ENCODE results near the gene GRSF1.
"Not testable (repeated sequence)": the region's sequence is repeated elsewhere in the genome, so short reads cannot be mapped to it uniquely, and the experiment has no call there.

Gene GRSF1

GRCh38 chr4:70836081-70836480, 3.6 kb downstream of the GRSF1 start:
- DNase-seq: no peak

GRCh38 chr4:70833675-70834074, 6.0 kb downstream of the GRSF1 start:
- no peak for DNase-seq

- DNase-seq: no peak
These were observed 8.4 kb downstream of the GRSF1 start for GRCh38 chr4:70831293-70831692.

- DNase-seq: no peak
These were observed 9.6 kb downstream of the GRSF1 start for GRCh38 chr4:70830054-70830453.

GRCh38 chr4:70829492-70829891, 10.2 kb downstream of the GRSF1 start:
- no peak for DNase-seq

- no peak for DNase-seq
These were observed 10.7 kb downstream of the GRSF1 start for GRCh38 chr4:70829015-70829414.

- DNase-seq: no peak
These were observed 20.8 kb downstream of the GRSF1 start for GRCh38 chr4:70818921-70819320.

- DNase-seq: no peak
These were observed 21.4 kb downstream of the GRSF1 start for GRCh38 chr4:70818173-70818855.

GRCh38 chr4:70816894-70817293, 22.8 kb downstream of the GRSF1 start:
- no peak for DNase-seq

GRCh38 chr4:70815370-70815769, 24.3 kb downstream of the GRSF1 start:
- no peak for DNase-seq

GRCh38 chr4:70808151-70808550, 31.5 kb downstream of the GRSF1 start:
- no peak for DNase-seq

- no peak for DNase-seq
These were observed 36.6 kb downstream of the GRSF1 start for GRCh38 chr4:70802928-70803580.

GRCh38 chr4:70801265-70801809, 38.4 kb downstream of the GRSF1 start:
- no peak for DNase-seq

GRCh38 chr4:70793626-70794025, 46.1 kb downstream of the GRSF1 start:
- no peak for DNase-seq

- no peak for DNase-seq
These were observed 51.0 kb downstream of the GRSF1 start for GRCh38 chr4:70788733-70789132.

GRCh38 chr4:70787496-70787895, 52.2 kb downstream of the GRSF1 start:
- DNase-seq: no peak

GRCh38 chr4:70783096-70783495, 56.6 kb downstream of the GRSF1 start:
- no peak for DNase-seq

GRCh38 chr4:70778888-70779422, 60.7 kb downstream of the GRSF1 start:
- DNase-seq: no peak

GRCh38 chr4:70772929-70773555, 66.6 kb downstream of the GRSF1 start:
- no peak for DNase-seq

GRCh38 chr4:70769396-70769795, 70.3 kb downstream of the GRSF1 start:
- not testable (repeated sequence) for DNase-seq

- no peak for DNase-seq
These were observed 71.3 kb downstream of the GRSF1 start for GRCh38 chr4:70768301-70768948.

Measured in nucleus accumbens (tissue), 56 donors.